Keratinocyte (primary cell): ENCODE measurements around the gene TBC1D5.
"Not testable (repeated sequence)": the region's sequence is repeated elsewhere in the genome, so short reads cannot be mapped to it uniquely, and the experiment has no call there.

Source experiments
- CTCF ChIP-seq, 3 experiments: IDR thresholded peaks in 1 of 3; conservative IDR thresholded peaks in 1 of 3; optimal IDR thresholded peaks in 1 of 3; 2 replicates in 2 of 3; 3 replicates in 1 of 3; pipeline versions ENCODE3 to v1.5.1; 2011; ENCODE audit warnings: low read length in 3 of 3, mild to moderate bottlenecking in 3 of 3, moderate library complexity in 2 of 3, control low read depth in 1 of 3, inconsistent platforms in 1 of 3; ENCODE audit not compliant: insufficient read depth in 2 of 3; ENCODE audit errors: extremely low read depth in 1 of 3
- EZH2 ChIP-seq: IDR thresholded peaks from one replicate; pipeline ENCODE4 v1.6.1; 2012; ENCODE audit warnings: inconsistent platforms, mild to moderate bottlenecking, low read length, moderate library complexity

GRCh38 chr3:17699815-17700214 lies 42.6 kb downstream of the TBC1D5 start:
- TF ChIP-seq CTCF (optimal IDR thresholded peaks at IDR 0.05 in 1 of 3, IDR thresholded peaks at IDR 0.05 in 1 of 3, conservative IDR thresholded peaks at IDR 0.05 in 1 of 3; ENCODE audit: extremely low read depth in 1 of 3, insufficient read depth in 2 of 3, low read length in 3 of 3); EZH2: not testable (repeated sequence)
